Natural killer cell treated with Interleukin-12 subunit alpha and Interleukin-12 subunit beta and Interleukin-15 and Interleukin-18, amount 100 ng/mL, for 72 hours (primary cell): ENCODE results near the gene GOSR1. TPM values are rescaled to one million over a fixed set of nuclear protein-coding genes. Genes with fewer than 3 reads are reported as not detected.
A peak's percentile ranks its signal among the peaks of the same experiment; 100 is the strongest.

Source experiments
- ATAC-seq, 2 donors: fragments of 150-1000 bp; cut with Tn5 transposase in 1 of 2; sonication (Bioruptor Pico), chemical (Tn5 transposase) in 1 of 2; 2 replicates each; pipeline ENCODE4 v1.10.0; 2021
- DNase-seq: peaks from one replicate; pipeline ENCODE4 v3.0.0; 2022; ENCODE audit warnings: low spot score
- H3K27ac Mint-ChIP-seq, 2 donors: 1 replicate in 1 of 2; 2 replicates in 1 of 2; pipeline ENCODE4 v1.8.0; 2022; ENCODE audit warnings: mixed read lengths in 2 of 2, mild to moderate bottlenecking in 1 of 2, moderate library complexity in 1 of 2
- H3K27me3 Mint-ChIP-seq, 2 donors: 1 replicate in 1 of 2; 2 replicates in 1 of 2; pipeline ENCODE4 v1.8.0; 2022; ENCODE audit warnings: mixed read lengths in 2 of 2
- H3K36me3 Mint-ChIP-seq: one replicate; pipeline ENCODE4 v1.8.0; 2022; ENCODE audit warnings: mixed read lengths
- H3K4me1 Mint-ChIP-seq, 2 donors: 1 replicate in 1 of 2; 2 replicates in 1 of 2; pipeline ENCODE4 v1.8.0; 2022; ENCODE audit warnings: low read depth in 2 of 2, mixed read lengths in 2 of 2, mild to moderate bottlenecking in 1 of 2
- H3K4me3 Mint-ChIP-seq: one replicate; pipeline ENCODE4 v1.8.0; 2022; ENCODE audit warnings: mixed read lengths
- H3K9me3 Mint-ChIP-seq: 2 replicates; pipeline ENCODE4 v1.8.0; 2022; ENCODE audit warnings: mixed read lengths
- total RNA-seq, 2 donors: library from RNA; stranded (reverse); gene quantifications; one replicate each; pipeline ENCODE4 v1.2.3, GENCODE V29; 2022

Gene GOSR1
- total RNA-seq, 2 donors from 2014 or later = 59.2 to 62.0 TPM

DNA sequence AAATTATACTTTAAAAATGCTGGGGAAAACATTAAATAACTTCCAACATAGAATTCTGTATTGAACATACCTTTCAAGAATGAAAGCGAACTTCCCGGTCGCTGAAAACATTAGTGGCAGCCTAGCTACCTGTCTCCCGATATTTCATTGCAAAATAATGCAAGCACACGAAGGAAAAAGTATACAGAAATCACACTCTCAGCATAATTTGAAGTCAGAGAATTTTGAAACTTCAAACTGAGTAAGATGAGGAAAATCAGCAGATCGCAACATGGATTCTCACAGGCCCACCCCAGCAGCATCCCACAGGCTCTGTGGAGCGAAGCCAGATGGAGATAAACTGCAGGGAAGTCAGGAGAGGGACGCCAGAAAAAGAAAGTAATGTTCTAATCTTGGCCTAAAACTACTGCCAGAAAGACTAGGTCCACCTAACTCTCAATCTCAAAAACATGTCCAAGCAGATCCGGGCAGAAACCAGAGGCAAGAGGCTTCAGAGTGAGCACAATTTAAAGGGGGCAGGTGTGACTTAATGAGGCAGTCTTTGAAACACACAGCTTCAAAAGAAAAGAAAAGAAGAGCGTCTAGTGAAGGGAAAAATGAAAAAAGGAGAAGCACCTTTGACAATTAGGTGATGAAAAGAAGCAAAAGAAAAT is 4.8 kb upstream of the GOSR1 start:
- Mint-ChIP-seq H3K27ac (no peak overlapping the region), H3K27me3 (no peaks in the 10 kb centered on the region), H3K9me3 (no peaks in the 10 kb centered on the region), H3K36me3 (peaks cover 2% of the 10 kb centered on the region), H3K4me3 (no peak overlapping the region), H3K4me1 (peaks cover 13 to 22% of the 10 kb centered on the region in 2 donors)
- DNase-seq (no peak), ATAC-seq (no peak)

DNA sequence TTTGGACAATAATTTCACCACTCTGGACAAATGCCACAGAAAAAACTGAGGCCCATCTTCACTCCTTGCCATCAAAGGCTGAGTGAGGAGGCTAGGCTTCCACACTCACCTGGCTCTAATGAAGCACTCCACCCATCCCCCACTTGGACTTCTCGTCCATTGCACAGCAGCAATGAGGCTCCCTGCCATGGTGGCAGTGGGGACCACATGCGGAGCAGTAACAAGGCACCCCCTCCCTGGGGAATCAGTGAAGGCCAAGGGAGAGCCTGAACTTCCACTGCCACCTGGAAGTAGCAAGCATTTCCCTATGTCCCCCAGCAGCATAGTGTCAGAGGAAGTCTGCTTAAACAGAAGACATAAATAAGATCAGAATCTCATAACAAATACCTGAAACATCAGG is 2.0 kb upstream of the GOSR1 start:
- Mint-ChIP-seq H3K27me3 (no peaks in the 10 kb centered on the region), H3K27ac (peak overlapping the region; percentile 91 to 96), H3K4me3 (peak overlapping the region; percentile 96)

DNA sequence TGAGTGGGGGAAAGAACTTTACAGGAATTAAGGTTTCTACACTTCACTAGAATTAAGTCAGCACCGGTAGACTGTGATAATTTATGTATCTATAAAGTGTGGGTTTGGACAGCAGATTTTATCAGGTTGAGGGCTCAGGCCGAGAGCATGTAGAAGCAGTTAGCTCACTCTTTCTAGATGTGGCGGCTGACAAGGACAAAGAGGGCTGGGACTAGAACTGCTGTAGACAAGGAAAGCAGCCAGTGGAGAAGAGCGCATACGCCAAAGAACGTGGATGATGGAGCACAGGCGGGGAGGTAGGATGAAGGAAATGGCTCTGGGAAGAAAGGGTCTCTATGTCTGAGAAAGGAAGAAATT is 504 bp upstream of the GOSR1 start:
- Mint-ChIP-seq H3K9me3 (no peaks in the 10 kb centered on the region), H3K36me3 (peaks cover 10% of the 10 kb centered on the region), H3K27me3 (no peaks in the 10 kb centered on the region), H3K27ac (peak overlapping the region; percentile 91 to 96), H3K4me1 (peaks cover 24 to 32% of the 10 kb centered on the region in 2 donors), H3K4me3 (peak overlapping the region; percentile 96)
- ATAC-seq (peak; percentile 16 to 61), DNase-seq (no peak)

More for the DNA sequence above, 2.0 kb upstream of the GOSR1 start:
- DNase-seq (no peak), ATAC-seq (no peak)
- Mint-ChIP-seq H3K36me3 (peaks cover 10% of the 10 kb centered on the region), H3K4me1 (peaks cover 24 to 32% of the 10 kb centered on the region in 2 donors), H3K9me3 (no peaks in the 10 kb centered on the region)

DNA sequence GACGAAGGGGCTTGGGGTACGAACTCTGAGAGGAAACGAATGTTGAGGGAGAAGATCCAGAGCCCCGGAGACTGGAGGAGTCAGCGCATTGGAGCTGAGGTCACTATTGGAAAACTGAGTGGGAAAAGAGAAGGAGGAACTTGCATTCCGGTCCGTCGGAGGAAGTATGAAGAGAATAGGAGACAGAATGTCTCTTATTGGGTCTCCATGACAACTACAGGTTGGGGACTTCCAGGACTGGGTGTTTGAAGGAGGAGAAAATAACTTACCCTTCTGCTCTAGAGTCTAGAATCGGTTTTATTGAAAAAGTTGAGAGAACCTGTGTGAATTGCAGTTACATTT is 537 bp downstream of the GOSR1 start:
- Mint-ChIP-seq H3K9me3 (no peaks in the 10 kb centered on the region), H3K36me3 (peaks cover 12% of the 10 kb centered on the region), H3K4me1 (peaks cover 24 to 34% of the 10 kb centered on the region in 2 donors), H3K27me3 (no peaks in the 10 kb centered on the region), H3K4me3 (peak overlapping the region; percentile 96), H3K27ac (peak overlapping the region; percentile 91 to 96)
- peak; percentile 8 to 15 for ATAC-seq
- no peak for DNase-seq

DNA sequence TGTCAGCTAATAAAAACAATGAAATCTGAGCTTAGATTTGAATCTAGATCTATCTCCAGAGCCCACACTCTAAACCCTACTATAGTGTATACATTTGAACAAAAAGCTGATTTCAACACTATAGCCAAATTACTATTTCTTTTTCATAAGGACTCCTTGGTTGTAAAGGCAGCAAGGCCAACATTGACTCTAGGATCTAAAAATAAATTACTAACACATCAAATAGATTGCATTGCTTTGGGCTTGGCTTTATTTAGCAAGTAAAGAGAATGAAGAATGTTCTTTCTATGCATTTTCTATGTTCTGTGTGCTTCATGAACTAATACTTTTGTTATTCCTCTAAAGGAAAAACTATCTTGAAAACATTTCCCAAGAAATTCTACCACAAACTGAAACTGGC is 5.3 kb downstream of the GOSR1 start:
- DNase-seq = no peak
- Mint-ChIP-seq H3K27ac (no peak overlapping the region), H3K4me1 (peaks cover 10 to 16% of the 10 kb centered on the region in 2 donors), H3K4me3 (no peak overlapping the region), H3K36me3 (peaks cover 40% of the 10 kb centered on the region), H3K27me3 (no peaks in the 10 kb centered on the region), H3K9me3 (no peaks in the 10 kb centered on the region)
- no peak for ATAC-seq

DNA sequence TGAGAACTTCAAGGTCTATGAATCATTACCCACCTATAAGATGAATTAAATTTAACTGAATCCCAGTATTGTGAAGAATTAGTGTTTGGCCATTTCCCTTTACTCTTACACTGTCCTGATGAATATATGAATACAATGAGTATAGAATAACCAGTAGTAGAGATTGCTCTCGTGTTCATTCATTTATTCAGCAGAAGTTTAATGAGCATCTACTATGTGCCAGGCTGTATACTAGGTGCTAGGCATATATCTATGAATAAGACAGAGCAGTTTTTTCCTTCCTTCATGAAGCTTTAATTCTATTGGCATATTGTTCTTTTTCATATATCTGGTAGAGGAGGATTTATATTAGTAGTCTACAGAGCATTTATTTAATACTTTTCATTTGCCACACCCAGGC is 6.0 kb downstream of the GOSR1 start:
- peaks cover 34% of the 10 kb centered on the region for H3K36me3 Mint-ChIP-seq
- H3K4me1 Mint-ChIP-seq = peaks cover 4 to 10% of the 10 kb centered on the region in 2 donors
- H3K27ac Mint-ChIP-seq = no peak overlapping the region
- H3K9me3 Mint-ChIP-seq = no peaks in the 10 kb centered on the region
- no peaks in the 10 kb centered on the region for H3K27me3 Mint-ChIP-seq
- DNase-seq (no peak), ATAC-seq (no peak)
- no peak overlapping the region for H3K4me3 Mint-ChIP-seq

DNA sequence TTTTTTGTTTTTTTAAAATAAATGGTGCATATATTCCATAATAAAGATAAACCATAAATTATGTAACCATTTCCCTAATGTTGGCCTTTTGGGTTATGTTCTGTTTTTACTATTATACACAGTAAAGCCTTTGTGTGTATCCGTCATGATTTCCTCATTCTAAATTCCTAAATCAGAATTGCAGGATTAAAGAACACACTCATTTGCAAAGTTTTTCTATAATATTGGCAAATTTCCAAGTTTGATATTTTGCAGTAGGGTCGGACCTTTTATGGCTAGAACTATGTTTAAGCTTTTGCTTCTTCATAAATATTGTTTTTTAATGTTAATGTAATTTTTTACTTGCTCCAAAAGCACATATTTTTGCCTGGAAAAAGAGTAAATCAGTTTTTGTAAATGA is 16.6 kb downstream of the GOSR1 start:
- H3K27me3 Mint-ChIP-seq = no peaks in the 10 kb centered on the region
- no peaks in the 10 kb centered on the region for H3K9me3 Mint-ChIP-seq
- H3K36me3 Mint-ChIP-seq = peaks cover 27% of the 10 kb centered on the region
- H3K4me1 Mint-ChIP-seq = peaks cover 0 to 2% of the 10 kb centered on the region in 2 donors
- H3K4me3 Mint-ChIP-seq = no peak overlapping the region
- no peak for DNase-seq
- no peak overlapping the region for H3K27ac Mint-ChIP-seq
- ATAC-seq = no peak

DNA sequence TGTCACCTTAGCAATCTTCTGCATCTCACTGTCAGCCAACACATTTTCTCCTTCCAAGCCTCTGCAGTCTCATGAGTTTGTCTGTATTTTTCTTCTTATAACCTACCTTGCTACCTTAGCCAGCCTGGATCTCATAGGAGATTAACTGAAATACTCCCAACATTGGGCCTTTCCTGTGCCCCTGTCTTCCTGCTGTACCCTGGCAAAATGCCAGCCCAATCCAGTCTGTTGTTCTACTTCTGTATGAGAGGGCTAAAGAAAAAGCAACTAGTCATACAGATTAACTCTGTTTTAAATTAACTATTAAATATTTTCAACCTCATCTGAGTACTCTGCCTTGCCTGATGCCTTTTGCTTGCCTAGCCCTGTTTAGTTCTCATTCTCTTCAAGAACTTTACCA is 18.4 kb downstream of the GOSR1 start:
- Mint-ChIP-seq H3K4me1 (peaks cover 7 to 8% of the 10 kb centered on the region in 2 donors), H3K9me3 (no peaks in the 10 kb centered on the region), H3K27ac (peak overlapping the region in 1 of 2 donors; percentile 3), H3K36me3 (peaks cover 23% of the 10 kb centered on the region), H3K27me3 (no peaks in the 10 kb centered on the region), H3K4me3 (no peak overlapping the region)
- ATAC-seq = no peak
- no peak for DNase-seq

DNA sequence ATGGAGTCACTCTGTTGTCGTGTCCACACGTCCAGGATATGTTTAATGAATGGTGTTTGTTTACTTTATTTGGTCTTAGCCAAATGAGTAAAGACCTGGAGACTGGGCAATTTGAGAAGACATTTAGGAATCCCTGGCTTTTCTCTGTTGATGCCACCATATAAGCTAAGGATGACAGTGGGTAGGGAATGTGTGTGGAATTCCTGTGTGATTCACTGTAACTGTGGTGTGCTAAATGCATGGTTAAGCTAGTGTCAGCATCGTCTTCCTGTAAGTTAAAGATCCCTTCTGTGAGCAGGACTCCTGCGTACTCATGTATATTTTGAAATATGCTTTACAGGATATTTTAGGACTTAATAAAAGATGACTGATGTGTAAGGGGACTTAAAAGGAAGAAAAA is 26.4 kb downstream of the GOSR1 start:
- H3K27me3 Mint-ChIP-seq = no peaks in the 10 kb centered on the region
- DNase-seq = no peak
- ATAC-seq = no peak
- H3K4me3 Mint-ChIP-seq = no peak overlapping the region
- no peaks in the 10 kb centered on the region for H3K9me3 Mint-ChIP-seq
- H3K36me3 Mint-ChIP-seq = no peaks in the 10 kb centered on the region
- H3K4me1 Mint-ChIP-seq = peaks cover 11% of the 10 kb centered on the region in 2 donors
- H3K27ac Mint-ChIP-seq = no peak overlapping the region

DNA sequence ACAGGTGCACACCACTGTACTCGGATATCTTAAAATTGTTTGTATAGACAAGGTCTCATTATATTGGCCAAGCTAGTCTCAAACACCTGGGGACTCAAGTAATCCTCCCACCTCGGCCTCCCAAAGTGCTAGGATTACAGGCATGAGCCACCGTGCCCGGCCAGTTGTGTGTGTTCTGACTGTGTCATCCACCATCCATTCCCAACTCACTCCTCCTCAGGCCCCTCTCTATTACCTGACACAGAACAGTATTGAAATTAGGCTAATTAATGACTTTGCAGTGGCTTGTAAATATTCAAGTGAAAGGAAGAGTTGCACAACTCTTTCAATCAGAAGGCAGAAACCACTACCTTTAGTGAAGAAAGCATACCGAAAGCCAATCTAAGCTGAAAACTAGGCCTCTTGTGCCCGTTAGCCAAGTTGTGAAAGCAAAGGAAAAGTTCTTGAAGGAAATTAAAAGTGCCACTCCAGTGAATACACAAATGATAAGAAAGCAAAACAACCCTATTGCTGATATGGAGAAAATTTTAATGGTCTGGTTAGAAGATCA is 28.7 kb downstream of the GOSR1 start:
- H3K9me3 Mint-ChIP-seq = no peaks in the 10 kb centered on the region
- no peaks in the 10 kb centered on the region for H3K27me3 Mint-ChIP-seq
- H3K4me1 Mint-ChIP-seq = peaks cover 4 to 5% of the 10 kb centered on the region in 2 donors
- ATAC-seq (no peak), DNase-seq (no peak)
- H3K27ac Mint-ChIP-seq = no peak overlapping the region
- H3K36me3 Mint-ChIP-seq = no peaks in the 10 kb centered on the region
- H3K4me3 Mint-ChIP-seq = no peak overlapping the region

DNA sequence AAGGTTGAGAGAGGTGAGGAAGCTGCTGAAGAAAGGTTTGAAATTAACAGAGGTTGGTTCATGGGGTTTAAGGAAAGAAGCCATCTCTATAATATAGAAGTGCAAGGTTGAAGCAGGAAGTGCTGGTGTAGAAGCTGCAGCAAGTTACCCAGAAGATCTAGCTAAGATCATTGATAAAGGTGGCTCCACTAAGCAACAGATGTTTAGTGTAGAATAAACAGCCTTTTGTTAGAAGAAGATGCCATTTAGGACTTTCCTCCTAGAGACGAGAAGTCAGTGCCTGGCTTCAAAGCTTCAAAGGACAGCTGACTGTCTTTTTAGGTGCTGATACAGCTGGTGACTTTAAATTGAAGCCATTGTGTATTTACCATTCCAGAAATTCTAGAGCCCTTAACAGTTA is 29.3 kb downstream of the GOSR1 start:
- Mint-ChIP-seq H3K9me3 (no peaks in the 10 kb centered on the region), H3K36me3 (no peaks in the 10 kb centered on the region), H3K27me3 (no peaks in the 10 kb centered on the region), H3K4me3 (no peak overlapping the region), H3K27ac (no peak overlapping the region), H3K4me1 (peaks cover 4 to 5% of the 10 kb centered on the region in 2 donors)
- DNase-seq (no peak), ATAC-seq (no peak)

DNA sequence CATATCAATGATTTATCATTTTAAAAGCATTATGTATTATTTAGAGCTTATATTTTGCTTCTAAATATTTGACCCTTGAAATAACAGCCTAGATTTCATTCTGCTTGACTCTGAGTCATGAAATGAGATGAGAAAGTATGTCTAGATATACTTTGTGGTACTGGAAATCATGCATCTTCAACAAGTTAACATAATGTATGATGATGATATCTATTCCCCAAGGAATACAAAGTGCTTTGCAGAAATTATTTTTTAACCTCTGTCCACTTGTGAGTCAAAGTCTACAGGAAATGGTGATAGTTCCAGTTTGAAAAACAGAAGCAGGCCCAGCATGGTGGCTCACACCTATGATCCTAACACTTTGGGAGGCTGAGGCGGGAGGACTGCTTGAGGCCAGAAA is 36.1 kb downstream of the GOSR1 start:
- Mint-ChIP-seq H3K36me3 (peaks cover 6% of the 10 kb centered on the region), H3K4me1 (no peaks in the 10 kb centered on the region), H3K4me3 (no peak overlapping the region), H3K27ac (no peak overlapping the region), H3K27me3 (no peaks in the 10 kb centered on the region), H3K9me3 (no peaks in the 10 kb centered on the region)
- no peak for DNase-seq
- no peak for ATAC-seq

DNA sequence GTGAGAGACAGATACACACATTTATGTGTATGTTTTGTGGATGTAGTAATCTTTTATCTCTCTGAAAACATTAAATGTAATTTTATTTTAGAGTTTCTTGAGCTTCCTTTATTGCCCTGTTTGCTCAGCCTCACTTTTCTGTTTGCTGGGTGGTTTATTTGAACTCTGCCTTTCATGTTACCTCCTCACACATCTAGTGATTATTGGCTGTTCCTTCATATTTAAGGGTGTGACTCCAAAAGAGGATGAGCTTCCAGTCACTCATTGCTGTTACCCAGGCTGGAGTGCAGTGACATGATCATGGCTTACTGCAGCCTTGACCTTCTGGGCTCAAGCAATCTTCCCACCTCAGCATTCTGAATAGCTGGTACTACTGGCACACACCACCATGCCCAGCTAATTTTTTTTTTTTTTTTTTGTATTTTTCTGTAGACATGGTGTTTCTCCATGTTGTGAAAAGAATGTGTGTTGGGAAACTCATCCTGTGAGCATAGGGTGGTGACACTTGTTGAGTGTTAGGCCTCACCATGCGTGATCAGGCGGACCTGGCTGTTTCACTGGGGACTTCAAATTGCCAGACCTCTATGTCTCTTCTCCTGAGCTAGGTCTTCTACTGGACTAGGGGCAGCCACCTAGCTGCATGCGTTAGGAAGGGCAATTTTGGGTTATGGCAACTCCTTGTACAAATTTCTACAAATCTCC is 37.8 kb downstream of the GOSR1 start:
- peaks cover 0 to 4% of the 10 kb centered on the region in 2 donors for H3K4me1 Mint-ChIP-seq
- DNase-seq (no peak), ATAC-seq (no peak)
- H3K4me3 Mint-ChIP-seq = no peak overlapping the region
- H3K9me3 Mint-ChIP-seq = no peaks in the 10 kb centered on the region
- H3K27ac Mint-ChIP-seq = no peak overlapping the region
- H3K27me3 Mint-ChIP-seq = no peaks in the 10 kb centered on the region
- peaks cover 6% of the 10 kb centered on the region for H3K36me3 Mint-ChIP-seq

DNA sequence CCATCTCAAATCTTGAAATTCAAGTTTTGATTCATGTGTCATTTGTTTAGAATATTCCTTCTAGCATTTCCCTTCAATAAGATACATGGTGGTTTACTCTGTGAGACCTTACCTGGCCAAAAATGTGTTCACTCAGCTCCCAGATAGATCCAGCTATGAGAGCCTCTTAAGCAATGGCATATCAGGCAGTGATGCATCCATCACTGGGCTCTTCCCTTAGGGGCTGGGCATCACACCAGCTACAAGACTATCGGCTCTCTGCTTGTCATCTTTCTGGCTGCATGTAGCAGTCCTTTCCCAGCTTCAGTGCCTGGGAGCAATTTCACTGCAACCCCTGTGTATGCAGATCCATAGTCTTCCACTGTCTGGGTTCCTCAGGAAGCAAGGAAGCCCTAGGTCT is 40.6 kb downstream of the GOSR1 start:
- Mint-ChIP-seq H3K4me3 (no peak overlapping the region), H3K4me1 (peaks cover 0 to 4% of the 10 kb centered on the region in 2 donors), H3K27ac (no peak overlapping the region), H3K9me3 (no peaks in the 10 kb centered on the region), H3K36me3 (peaks cover 11% of the 10 kb centered on the region), H3K27me3 (no peaks in the 10 kb centered on the region)
- ATAC-seq = no peak
- no peak for DNase-seq
